K562 (cell line): ENCODE data around the gene ZKSCAN5. TPM values are rescaled to one million over a fixed set of nuclear protein-coding genes. Genes with fewer than 3 reads are reported as not detected.

Experiments
- BRD9 ChIP-seq: fragments of 450-650 bp; IDR thresholded peaks from 2 replicates; pipeline ENCODE4 v1.6.1; 2018; ENCODE audit warnings: low read depth; ENCODE audit not compliant: partially characterized antibody
- NCOR1 ChIP-seq: fragments of 450-650 bp; IDR thresholded peaks from 2 replicates; pipeline ENCODE4 v1.6.1; 2016; ENCODE audit warnings: mild to moderate bottlenecking, moderate library complexity
- POLR2AphosphoS5 ChIP-seq: IDR thresholded peaks from 2 replicates; pipeline ENCODE4 v1.6.1; 2011; ENCODE audit warnings: mild to moderate bottlenecking, low read depth, low read length, moderate library complexity; ENCODE audit not compliant: control insufficient read depth, insufficient read depth
- POU5F1 ChIP-seq: fragments of 150-350 bp; IDR thresholded peaks from 2 replicates; pipeline ENCODE4 v1.6.1; 2014; ENCODE audit warnings: borderline replicate concordance, low read length, low read depth, mild to moderate bottlenecking; ENCODE audit not compliant: partially characterized antibody
- PPARD ChIP-seq: fragments of 250-450 bp; sonication (Bioruptor Pico); IDR thresholded peaks from 2 replicates; pipeline ENCODE4 v1.8.0; 2022; ENCODE audit warnings: inconsistent platforms, mild to moderate bottlenecking, moderate library complexity
- TFAM ChIP-seq: fragments of 250-450 bp; sonication (Bioruptor Pico); conservative IDR thresholded peaks from 2 replicates; pipeline ENCODE4 v1.5.0; 2021; ENCODE audit warnings: mild to moderate bottlenecking, moderate library complexity
- ZFP30 ChIP-seq: fragments of 250-450 bp; sonication (Bioruptor Pico); IDR thresholded peaks from 2 replicates; pipeline ENCODE4 v1.8.0; 2022; ENCODE audit warnings: moderate library complexity, mild to moderate bottlenecking, inconsistent platforms, borderline replicate concordance
- ZNF408 ChIP-seq: fragments of 250-450 bp; sonication (Bioruptor Pico); IDR thresholded peaks from 2 replicates; pipeline ENCODE4 v1.4.0; 2020; ENCODE audit warnings: low read depth, mild to moderate bottlenecking, moderate library complexity
- polyA plus RNA-seq, 8 experiments: library from polyadenylated mRNA; depleted of rRNA in 4 of 8; stranded (reverse) in 5 of 8; unstranded in 3 of 8; fragments of >200 nt; fragmentation: Nextera tagmentation in 2 of 8; fragmentation: Illumina TruSeq in 1 of 8; extraction: Ambion mirVana in 2 of 8; extraction: Trizol in 1 of 8; gene quantifications; 2 replicates each; pipeline versions ENCODE4 v1.2.1 to v1.2.3, GENCODE V29; 2011 to 2014; ENCODE audit warnings: inconsistent platforms in 1 of 8, missing spikeins in 1 of 8
- total RNA-seq, 7 experiments: library from RNA; depleted of rRNA in 6 of 7; stranded (reverse); fragments of >200 nt in 6 of 7; fragmentation: Illumina TruSeq in 2 of 7; extraction: Trizol in 2 of 7; gene quantifications; 2 replicates each; pipeline versions ENCODE4 v1.2.1 to v1.2.3, GENCODE V29; 2011 to 2021; ENCODE audit warnings: low replicate concordance in 1 of 7
- TF ChIP-seq, protein P1 (sequence below), 2 experiments: fragments of 450-650 bp in 1 of 2; sonication (generic) in 1 of 2; formaldehyde crosslinking in 1 of 2; IDR thresholded peaks; 2 replicates each; pipeline versions ENCODE4 v1.7.1 to v1.9.0; 2016 to 2022; ENCODE audit warnings: inconsistent platforms in 1 of 2, mild to moderate bottlenecking in 1 of 2, missing genetic modification reagents in 1 of 2
- TF ChIP-seq, protein P2 (sequence below): fragments of 250-450 bp; sonication (Bioruptor Pico); IDR thresholded peaks from 2 replicates; pipeline ENCODE4 v1.5.0; 2021
- TF ChIP-seq, protein P3 (sequence below): fragments of 450-650 bp; formaldehyde crosslinking; IDR thresholded peaks from 2 replicates; pipeline ENCODE4 v1.4.0; 2020; ENCODE audit warnings: mild to moderate bottlenecking, mixed read lengths
- TF ChIP-seq, protein P4 (sequence below): fragments of 450-650 bp; IDR thresholded peaks from 2 replicates; pipeline ENCODE4 v1.6.1; 2018; ENCODE audit warnings: mild to moderate bottlenecking, low read depth; ENCODE audit not compliant: partially characterized antibody

Gene ZKSCAN5
- total and polyA plus RNA-seq, 9 of the 15 experiments (the other 6 are each of a cell fraction or from before 2014, with no cell fraction given), result 4.2 to 19.0 (median 15.0) TPM

DNA sequence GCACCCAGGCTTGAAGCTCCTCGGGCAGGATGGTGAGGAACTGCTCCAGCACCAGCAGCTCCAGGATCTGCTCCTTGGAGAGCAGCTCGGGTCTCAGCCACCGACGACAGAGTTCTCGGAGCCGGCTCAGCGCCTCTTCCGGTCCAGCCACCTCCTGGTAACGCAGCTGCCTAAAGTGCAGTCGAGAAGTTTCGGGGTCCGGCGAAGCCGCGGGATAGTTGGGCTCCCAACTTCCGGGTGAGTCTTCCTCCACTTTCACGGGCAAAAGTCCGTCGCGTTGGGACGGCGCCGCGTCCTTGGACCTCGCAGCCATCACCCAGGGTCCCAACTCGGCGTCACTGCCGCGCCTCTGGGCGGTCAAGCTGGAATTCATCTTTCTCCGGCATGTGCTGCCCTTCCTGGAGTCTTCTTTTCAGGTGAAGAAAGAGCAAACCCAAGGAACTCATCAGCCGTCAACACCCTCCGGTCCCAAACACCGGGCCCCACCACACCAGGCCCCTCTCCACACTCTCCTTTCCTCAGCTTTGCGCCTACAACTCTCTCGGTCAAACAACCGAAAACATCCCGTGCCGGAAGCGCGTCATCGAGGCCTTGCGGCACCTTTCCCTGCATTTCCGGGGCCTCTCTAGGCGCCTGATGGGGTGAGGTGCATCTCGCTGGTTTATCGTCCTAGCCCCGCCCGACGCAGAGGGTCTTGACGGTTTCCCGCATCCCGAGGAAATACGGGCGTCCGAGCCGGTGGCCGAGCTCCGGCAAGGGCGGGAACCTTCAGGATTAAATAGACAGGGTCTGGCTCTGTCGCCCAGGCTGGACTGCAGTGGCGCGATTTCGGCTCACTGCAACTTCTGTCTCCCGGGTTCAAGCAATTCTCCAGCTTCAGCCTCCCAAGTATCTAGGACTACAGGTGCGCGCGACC, 4.5 kb upstream of the ZKSCAN5 start, which contains the start of gene ZNF394 (continued):
- TF ChIP-seq PPARD (CRISPR knock-in tag), result no peak
- TF ChIP-seq POU5F1, result peak; percentile 55
- no peak for TF ChIP-seq TFAM (CRISPR knock-in tag)
- TF ChIP-seq BRD9, result peak; percentile 24
- peak; percentile 96 for TF ChIP-seq POLR2AphosphoS5
- TF ChIP-seq, protein P1, sequence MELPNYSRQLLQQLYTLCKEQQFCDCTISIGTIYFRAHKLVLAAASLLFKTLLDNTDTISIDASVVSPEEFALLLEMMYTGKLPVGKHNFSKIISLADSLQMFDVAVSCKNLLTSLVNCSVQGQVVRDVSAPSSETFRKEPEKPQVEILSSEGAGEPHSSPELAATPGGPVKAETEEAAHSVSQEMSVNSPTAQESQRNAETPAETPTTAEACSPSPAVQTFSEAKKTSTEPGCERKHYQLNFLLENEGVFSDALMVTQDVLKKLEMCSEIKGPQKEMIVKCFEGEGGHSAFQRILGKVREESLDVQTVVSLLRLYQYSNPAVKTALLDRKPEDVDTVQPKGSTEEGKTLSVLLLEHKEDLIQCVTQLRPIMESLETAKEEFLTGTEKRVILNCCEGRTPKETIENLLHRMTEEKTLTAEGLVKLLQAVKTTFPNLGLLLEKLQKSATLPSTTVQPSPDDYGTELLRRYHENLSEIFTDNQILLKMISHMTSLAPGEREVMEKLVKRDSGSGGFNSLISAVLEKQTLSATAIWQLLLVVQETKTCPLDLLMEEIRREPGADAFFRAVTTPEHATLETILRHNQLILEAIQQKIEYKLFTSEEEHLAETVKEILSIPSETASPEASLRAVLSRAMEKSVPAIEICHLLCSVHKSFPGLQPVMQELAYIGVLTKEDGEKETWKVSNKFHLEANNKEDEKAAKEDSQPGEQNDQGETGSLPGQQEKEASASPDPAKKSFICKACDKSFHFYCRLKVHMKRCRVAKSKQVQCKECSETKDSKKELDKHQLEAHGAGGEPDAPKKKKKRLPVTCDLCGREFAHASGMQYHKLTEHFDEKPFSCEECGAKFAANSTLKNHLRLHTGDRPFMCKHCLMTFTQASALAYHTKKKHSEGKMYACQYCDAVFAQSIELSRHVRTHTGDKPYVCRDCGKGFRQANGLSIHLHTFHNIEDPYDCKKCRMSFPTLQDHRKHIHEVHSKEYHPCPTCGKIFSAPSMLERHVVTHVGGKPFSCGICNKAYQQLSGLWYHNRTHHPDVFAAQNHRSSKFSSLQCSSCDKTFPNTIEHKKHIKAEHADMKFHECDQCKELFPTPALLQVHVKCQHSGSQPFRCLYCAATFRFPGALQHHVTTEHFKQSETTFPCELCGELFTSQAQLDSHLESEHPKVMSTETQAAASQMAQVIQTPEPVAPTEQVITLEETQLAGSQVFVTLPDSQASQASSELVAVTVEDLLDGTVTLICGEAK (IDR thresholded peaks at IDR 0.05), result peak; percentile 99
- TF ChIP-seq, protein P1 (CRISPR knock-in tag; IDR thresholded peaks at IDR 0.05), result no peak; the same call in 1 of the 2 replicates
- no peak for TF ChIP-seq ZNF408 (CRISPR knock-in tag)
- TF ChIP-seq, protein P2, sequence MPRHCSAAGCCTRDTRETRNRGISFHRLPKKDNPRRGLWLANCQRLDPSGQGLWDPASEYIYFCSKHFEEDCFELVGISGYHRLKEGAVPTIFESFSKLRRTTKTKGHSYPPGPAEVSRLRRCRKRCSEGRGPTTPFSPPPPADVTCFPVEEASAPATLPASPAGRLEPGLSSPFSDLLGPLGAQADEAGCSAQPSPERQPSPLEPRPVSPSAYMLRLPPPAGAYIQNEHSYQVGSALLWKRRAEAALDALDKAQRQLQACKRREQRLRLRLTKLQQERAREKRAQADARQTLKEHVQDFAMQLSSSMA, result no peak
- TF ChIP-seq NCOR1, result peak; percentile 13; the same call in 1 of the 2 replicates
- TF ChIP-seq, protein P3, sequence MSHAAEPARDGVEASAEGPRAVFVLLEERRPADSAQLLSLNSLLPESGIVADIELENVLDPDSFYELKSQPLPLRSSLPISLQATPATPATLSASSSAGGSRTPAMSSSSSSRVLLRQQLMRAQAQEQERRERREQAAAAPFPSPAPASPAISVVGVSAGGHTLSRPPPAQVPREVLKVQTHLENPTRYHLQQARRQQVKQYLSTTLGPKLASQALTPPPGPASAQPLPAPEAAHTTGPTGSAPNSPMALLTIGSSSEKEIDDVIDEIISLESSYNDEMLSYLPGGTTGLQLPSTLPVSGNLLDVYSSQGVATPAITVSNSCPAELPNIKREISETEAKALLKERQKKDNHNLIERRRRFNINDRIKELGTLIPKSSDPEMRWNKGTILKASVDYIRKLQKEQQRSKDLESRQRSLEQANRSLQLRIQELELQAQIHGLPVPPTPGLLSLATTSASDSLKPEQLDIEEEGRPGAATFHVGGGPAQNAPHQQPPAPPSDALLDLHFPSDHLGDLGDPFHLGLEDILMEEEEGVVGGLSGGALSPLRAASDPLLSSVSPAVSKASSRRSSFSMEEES (CRISPR knock-in tag), result no peak
- TF ChIP-seq, protein P4, sequence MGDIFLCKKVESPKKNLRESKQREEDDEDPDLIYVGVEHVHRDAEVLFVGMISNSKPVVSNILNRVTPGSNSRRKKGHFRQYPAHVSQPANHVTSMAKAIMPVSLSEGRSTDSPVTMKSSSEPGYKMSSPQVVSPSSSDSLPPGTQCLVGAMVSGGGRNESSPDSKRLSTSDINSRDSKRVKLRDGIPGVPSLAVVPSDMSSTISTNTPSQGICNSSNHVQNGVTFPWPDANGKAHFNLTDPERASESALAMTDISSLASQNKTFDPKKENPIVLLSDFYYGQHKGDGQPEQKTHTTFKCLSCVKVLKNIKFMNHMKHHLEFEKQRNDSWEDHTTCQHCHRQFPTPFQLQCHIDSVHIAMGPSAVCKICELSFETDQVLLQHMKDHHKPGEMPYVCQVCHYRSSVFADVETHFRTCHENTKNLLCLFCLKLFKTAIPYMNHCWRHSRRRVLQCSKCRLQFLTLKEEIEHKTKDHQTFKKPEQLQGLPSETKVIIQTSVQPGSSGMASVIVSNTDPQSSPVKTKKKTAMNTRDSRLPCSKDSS, result no peak
- TF ChIP-seq ZFP30 (CRISPR knock-in tag), result no peak
